ENCODE measurements around the gene LRRIQ4.

The LRRIQ4 gene

DNA sequence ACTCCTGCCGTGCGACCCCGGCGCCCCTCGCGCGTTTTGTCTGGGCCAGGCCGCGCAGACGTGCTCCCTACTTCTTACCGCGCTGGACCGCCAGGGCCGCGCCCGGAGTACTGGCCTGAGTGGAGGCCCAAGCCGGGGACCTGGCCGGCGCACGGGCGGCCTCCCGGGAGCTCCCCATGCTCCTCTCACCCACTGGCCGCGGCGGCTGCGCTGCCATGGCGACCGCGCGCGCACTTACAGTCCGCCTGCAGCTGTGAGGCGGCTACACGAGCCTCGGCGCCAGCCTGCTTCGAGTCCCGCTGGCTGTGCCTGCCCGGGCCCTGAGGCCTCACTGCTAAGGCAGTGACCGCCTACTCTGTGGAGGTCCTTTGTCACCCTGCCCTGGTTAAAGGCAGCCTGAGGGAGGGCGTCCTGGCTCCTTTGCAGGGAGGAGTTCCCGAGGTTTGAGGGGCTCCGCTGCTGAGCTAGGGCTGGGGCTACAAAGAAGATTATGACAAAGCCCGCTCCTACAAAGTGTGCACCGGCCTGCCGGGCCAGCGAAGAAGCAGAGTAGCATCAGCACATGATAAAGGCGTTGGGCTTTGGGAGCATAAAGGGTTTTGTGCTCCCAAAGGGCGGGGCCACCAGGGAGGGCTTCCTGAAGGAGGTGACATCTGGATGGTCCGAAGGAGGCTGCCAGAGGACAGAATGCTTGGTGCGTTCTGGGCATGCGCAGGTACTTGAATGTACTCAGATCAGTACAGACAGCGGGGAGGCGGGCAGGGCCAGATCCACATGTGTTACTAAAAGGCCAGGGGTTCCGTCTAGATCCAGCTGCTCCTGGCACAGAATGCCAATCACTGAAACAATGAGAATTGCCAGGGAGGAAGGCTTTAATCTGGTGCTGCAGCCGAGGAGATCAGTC is at the start of gene LRRIQ4, which contains the start of gene LRRC34:
LRRIQ4 (plus strand) TSS at position 539 of the 904 bp plus-strand sequence. CDS start 9,052 bp downstream, outside the sequence.
LRRC34 (minus strand) TSS at position 573 of the 904 bp plus-strand sequence; CDS start at position 217, 356 bp downstream.
- peak; percentile 13 to 47 for DNase-seq (ENCODE audit: low read depth in 1 of 2, low spot score in 1 of 2)

DNA sequence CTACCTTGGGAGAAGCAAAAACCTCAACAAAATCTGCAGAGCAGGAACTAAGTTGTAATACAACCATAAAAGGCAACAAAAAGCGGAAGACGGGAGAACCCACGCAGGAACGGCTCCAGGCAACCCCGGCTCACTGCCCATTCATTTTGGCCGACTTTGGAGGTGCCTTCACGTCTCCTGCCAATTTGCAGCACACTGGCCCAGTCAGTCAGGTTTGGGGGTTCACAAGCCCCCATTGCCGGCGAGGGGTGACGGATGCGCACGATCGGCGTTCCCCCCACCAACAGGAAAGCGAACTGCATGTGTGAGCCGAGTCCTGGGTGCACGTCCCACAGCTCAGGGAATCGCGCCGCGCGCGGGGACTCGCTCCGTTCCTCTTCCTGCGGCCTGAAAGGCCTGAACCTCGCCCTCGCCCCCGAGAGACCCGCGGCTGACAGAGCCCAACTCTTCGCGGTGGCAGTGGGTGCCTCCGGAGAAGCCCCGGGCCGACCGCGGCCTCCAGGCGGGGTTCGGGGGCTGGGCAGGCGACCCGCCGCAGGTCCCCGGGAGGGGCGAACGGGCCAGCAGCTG is 48.3 kb upstream of the LRRIQ4 start:
- peak; percentile 34 to 40 for DNase-seq (ENCODE audit: low read depth in 1 of 2, low spot score in 1 of 2)

DNA sequence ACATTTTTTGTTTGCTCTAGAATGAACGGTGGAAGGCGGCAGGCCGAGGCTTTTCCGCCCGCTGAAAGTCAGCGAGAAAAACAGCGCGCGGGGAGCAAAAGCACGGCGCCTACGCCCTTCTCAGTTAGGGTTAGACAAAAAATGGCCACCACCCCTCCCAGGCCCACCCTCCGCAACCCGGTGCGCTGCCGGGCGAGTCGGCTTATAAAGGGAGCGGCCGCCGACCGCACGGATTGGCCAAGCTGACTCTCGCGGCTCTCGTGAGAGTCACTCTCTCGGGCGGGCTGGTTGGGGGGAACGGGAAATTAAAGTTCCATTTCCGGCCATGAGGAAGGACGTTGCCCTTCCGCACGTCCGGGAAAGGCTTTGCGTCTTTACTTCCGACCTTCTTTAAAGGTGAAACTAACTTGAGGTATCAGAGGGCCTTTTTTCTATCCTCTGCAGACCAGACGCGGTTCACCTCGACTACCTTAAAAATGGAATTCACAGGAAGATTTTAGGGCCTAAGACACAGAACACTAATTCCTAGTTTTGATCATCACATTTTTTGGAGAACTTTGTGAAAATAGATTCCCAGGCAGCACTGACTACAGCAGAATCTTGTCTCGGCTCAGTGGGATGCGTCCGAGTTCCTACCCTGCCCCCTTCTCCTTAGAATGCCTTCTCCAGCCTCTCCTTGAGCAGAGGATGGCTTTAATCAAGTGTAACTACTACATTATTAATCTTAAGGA is 47.6 kb upstream of the LRRIQ4 start, which contains the start of gene TERC:
TERC (minus strand) TSS at position 179 of the 731 bp plus-strand sequence.
- DNase-seq (ENCODE audit: low read depth in 1 of 2, low spot score in 1 of 2) = peak; percentile 85 to 88

DNA sequence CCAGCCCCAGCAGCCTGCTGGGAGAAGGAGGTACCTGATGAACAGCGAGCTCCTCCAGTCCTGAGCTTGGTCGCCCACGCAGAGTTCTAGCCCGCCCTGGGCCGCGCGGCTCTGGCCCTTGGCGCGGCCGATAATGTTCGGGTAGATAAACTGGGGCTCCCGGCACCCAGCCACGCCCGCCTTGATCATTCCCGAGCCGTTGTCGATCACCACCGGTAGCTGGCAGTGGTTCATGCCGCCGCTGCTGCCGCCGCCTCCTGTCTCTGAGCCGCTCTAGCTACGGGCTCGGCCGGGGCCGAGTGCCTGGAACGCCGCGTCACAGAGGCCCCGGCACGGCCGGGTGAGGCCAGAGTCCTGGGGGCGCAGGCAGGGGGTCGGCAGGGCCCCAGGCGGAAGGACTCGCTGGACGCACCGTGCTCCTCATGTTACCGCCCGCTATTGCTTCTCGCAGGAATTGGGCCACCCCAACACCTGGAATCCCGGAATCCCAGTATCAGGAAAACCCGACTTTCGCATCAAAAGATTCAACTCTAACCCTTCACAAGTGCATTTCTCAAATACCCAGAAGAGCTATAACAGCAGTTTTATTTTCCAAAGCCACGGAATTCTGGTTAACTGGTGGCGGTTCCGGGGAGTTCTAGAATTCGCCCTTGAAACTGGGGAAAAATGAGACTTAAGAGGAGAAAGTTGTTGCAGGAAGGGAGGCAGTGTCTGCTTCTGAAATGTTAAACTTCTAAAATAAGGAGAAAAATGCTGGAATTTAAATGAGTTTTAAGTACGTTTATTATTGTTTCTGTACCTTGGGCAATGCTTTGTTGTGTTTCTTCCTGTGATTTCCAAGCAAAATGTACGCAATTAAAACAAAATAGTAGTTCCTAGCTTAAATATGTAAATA is 43.1 kb upstream of the LRRIQ4 start, which contains the start of gene ACTRT3:
ACTRT3 (minus strand) TSS at position 275 of the 895 bp plus-strand sequence; CDS start at position 234, 41 bp downstream.
- peak; percentile 26 to 43 for DNase-seq (ENCODE audit: low read depth in 1 of 2, low spot score in 1 of 2)

DNA sequence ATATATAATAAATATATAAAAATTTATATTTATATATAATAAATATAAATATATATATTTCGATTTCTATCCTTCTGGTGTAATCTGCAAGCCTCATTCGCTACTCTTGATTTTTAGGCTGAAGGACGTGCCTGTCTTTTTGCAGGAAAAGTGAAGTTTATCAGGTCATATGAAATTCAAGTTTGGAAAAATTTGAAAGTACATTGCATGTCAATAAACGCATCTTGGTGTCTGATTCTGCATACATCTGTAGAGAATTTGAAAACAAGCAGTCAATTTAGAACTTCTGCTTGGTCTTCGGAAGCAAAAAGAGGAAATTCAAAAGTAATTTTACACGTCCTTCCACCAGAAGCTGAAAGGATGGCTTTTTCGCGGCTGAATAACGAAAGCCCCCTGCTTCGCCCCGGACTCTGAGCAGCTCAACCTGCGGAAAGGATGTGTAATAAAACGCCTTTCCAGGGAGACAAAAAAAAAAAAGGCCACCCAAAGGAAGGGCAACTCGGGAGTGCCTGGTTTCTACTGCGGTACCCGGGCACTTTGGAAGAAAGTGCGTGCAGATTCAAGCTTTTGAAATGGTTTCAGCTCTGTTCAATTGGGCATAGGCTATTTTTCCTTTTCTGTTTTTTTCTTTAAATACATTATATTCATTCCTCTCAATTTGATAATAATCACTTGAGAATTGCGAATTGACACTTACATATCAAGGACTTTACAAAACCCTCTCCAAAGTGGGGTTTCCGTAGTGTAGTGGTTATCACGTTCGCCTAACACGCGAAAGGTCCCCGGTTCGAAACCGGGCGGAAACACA is 41.0 kb upstream of the LRRIQ4 start:
- DNase-seq (ENCODE audit: low read depth in 1 of 2, low spot score in 1 of 2) = peak in 1 of 2 donors; percentile 33

DNA sequence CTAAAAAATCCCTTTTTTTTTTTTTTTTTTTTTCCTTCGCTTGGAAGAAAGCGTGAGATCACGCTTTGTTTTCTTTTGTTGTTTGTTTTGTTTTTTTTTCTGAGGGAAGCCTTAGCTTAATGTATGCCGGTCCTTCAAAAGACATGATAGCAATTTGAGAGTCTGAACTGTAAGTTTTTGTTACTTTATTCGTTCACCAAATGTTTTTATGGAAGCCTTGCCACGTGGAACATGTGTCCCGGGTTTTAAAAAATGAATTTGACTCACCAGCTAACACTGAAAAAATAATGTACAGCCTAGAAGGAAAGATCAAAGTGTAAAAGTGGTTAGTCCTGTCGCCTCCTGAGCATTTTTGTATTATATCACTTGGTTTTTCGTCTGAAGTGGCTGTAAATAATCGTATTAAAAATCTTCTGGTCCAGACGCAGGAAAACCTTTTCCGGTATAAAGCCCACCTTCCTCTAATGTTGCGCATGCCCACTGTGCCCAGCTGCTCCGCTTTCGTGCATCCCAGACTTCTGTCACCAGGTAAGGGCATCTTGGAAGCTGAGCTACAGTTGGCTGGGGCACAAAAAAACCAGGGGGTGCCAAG is 40.3 kb upstream of the LRRIQ4 start:
- DNase-seq (ENCODE audit: low read depth in 1 of 2, low spot score in 1 of 2) = peak in 1 of 2 donors; percentile 36

DNA sequence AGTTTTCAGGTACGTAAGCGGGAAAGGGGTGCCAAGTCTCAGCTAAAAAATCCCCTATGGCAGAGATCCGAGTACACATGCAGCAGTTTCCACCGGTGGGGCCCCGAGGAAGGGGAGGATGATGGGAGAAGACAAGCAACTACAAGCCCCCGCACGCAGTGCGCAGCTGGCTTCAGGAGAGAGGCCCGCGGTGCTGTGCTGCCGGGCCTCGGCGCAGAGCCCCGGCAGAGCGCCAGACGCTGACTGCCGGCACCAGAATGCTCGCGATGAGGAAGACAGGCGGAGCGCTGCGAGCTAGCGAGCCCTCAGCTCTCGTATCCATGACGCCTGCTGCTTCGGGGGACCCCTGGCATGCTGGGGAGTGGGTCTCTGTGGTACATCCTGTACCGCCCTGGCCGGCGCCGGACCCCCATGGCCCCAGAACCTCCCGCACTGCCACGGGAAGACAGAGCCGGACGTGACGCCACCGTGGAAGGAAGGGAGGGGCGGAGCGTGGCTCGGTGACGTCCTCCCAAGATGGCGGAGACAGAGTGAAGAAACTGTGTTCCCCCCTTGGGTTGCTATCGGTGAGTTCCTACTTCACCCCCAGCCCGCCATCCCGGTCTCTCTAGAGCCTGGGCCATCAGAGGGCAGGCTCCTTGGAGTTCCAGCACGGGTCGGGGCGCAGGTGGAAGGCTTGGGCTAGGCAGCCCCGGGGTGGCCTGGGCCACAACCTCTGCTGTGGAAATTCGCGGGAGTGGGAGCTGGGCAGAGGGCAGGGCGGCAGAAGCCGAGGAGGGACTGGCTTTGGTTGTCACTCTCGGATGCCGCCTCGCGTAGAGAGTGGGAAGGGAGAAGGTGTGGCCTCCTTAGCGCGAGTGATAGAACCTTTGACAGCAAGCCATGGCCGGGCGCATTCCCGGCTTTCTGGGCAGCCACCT is 39.5 kb upstream of the LRRIQ4 start, which contains the start of gene MYNN:
MYNN (plus strand) TSS at position 500 of the 920 bp plus-strand sequence. CDS start 900 bp downstream, outside the sequence.
- DNase-seq (ENCODE audit: low read depth in 1 of 2, low spot score in 1 of 2) = peak; percentile 81 to 86

DNA sequence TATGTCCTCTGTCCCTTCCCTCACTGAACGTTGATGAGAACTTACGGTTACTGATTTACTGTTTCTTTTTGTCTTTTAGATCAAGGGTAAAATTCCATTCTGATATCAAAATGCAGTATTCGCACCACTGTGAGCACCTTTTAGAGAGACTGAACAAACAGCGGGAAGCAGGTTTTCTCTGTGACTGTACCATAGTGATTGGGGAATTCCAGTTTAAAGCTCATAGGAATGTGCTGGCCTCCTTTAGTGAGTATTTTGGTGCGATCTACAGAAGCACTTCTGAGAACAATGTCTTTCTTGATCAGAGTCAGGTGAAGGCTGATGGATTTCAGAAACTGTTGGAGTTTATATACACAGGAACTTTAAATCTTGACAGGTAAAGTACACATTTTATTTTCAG is 38.5 kb upstream of the LRRIQ4 start:
- no peak for DNase-seq (ENCODE audit: low read depth in 1 of 2, low spot score in 1 of 2)

DNA sequence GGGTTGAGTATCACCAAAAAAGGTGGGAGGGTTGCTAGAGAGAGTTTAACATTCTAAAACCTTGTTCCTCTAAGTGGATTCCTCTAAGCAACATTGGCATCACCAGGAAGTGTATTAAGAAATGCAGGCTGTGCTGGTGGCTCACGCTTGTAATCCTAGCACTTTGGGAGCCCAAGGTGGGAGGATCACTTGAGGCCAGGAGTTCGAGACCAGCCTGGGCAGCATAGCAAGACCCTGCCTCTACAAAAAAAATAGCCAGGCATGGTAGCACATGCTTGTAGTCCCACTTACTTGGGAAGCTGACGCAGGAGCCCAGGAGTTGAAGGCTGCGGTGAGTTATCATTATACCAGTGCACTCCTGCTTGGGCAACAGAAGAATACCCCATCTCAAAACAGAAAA is 34.8 kb upstream of the LRRIQ4 start:
- DNase-seq (ENCODE audit: low read depth in 1 of 2, low spot score in 1 of 2) = no peak

DNA sequence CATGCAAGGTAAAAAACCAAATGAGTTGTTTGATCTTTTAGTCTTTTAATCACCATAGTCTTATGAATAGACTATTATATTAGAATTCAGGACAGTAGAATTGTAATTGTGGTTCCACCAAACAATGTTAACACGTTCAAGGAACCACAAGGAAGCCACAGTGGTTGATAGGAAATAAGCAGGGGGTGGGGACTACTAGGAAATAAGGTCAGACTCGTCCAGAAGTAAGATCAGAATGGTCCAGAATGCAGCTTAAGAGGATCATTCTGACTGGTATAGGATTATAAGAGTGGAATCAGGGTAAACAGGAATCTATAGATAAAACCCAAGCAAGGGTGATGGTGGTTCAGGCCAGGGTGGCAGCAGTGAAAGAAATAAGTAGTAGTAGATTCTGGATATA is 31.9 kb upstream of the LRRIQ4 start:
- DNase-seq (ENCODE audit: low read depth in 1 of 2, low spot score in 1 of 2) = no peak

DNA sequence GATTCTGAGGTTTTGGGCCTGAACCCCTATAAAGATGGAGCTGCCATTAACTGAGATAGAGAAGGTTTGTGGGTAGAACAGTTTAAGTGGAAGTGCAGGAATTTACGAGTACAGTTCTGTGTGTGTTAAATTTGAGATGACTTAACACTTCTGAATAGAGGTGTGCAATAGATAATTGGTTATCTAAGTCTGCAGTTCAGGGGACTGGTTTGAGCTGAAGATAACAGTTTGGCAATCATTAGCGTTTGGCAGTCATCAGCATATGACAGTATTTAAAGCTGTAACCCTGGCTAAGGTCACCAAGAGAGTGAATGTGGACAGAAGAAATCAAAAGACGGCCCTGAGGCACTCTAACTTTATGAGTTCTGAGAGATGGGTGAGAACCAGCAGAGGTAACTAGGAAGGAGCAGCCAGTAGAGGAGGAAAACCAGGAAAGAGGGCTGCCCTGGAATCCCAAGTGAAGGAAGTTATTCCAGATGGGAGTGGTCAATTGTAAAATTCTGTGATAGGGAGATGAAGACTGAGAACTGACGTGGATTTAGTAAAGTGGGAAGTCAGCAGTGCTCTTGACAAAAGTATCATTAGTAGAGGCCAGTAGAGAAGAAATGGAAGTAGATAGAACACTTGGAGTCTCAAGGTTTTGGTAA is 31.3 kb upstream of the LRRIQ4 start:
- DNase-seq (ENCODE audit: low read depth in 1 of 2, low spot score in 1 of 2) = no peak

DNA sequence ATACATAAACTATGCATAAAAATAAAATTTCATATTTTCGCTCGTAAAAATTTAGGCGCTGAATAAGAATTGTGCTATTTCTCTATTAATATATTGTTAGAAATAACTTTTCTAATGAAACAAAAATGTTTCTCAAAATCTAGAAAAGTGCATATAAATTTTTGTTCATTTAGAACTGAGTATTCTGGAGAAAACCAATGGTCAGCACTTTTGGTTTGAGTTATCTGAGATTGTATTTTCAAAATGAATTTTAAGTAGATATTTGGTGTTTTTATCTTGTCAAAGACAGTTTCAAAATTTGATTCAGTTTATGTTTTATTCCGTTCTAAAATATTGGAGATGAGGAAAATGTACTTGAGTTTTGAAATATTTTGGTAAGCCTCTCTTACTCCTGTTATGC is 25.6 kb upstream of the LRRIQ4 start:
- DNase-seq (ENCODE audit: low read depth in 1 of 2, low spot score in 1 of 2) = no peak

DNA sequence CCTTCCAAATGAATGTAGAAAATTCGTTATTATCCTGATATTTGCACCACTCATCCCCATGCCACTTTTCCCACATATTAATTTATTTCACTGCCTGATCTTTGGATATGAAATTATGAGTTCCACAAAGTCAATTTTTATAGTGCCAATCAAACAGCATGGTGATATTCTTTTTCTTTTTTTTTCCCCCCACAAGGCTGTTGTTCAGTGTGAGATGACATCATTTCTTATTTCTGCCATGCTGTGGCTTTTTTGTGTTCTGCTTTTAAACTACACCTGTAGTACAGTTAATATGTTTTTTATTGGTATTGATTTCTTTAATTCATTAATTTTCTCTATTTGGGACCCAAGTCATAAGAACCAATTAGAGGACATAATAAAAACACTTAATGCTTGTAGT is 24.9 kb upstream of the LRRIQ4 start:
- DNase-seq (ENCODE audit: low read depth in 1 of 2, low spot score in 1 of 2) = no peak

DNA sequence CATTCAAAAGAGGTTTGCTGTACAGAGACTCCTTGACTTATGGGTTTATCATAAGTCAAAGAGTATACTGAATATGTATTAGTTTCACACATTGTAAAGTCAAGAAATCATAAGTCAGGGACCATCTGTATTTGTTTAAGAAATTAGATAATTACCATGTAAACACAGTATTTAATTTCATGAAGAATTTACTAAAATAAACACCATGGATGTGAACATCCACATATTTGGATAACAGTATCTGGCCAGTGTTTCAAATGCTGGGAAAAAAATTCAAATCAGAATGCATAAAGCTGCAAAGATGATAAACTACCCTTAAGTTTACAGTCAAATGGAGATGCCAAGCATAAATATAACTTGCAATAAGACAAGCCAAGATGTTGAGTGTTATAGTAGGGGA is 22.5 kb upstream of the LRRIQ4 start:
- no peak for DNase-seq (ENCODE audit: low read depth in 1 of 2, low spot score in 1 of 2)

DNA sequence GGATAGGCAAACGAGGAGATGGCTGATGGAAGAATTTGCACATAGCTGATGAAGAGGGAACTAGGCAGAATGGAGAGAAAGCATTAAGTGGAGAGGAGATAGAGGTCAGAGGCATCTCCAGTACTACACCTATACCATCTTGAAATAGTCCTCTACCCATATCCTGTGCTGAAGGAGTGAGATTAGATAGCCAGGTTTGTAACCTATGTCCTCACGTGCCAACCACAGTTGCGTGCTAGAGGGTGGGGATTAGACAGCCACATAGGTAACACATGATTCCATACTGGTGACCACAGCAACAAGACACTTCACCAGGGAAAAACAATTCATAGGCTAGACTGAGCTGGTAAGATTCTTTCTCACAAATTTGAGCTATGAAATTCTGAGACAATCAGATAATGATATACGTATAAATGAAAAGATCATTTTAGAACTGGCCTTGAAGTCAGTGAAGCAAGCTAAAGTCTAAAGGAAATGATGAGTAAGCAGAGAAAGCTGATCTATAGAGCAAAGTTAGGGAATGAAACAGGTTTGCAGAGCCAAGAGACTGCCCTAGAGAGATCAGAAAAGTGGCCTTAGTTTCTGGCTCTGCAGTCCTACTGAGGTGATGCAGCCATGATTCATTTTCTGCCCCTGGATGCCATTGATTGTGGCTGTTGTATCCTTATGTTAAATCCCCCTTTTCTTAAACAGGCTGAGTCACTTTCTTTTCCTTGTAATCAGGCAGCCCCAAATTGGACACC is 21.8 kb upstream of the LRRIQ4 start:
- no peak for DNase-seq (ENCODE audit: low read depth in 1 of 2, low spot score in 1 of 2)

DNA sequence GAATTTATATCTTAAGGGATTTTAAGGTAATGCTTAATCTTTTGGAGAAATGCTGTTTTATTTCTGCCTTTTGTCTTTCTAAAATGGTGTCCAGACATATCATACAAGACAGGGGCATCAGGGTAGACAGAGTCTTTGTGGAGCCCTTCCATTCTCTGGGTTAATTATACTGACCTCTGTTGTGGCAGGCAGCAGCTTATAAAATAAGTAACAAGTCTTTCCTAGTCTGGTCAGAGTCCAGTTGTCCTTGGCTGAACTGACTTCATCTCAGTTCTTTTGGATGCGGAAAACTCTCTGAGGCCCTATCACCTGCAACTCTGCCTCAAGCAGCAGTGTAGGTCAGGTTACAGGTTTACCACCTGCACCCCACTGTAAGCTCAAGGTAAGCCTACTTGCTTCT is 20.3 kb upstream of the LRRIQ4 start:
- no peak for DNase-seq (ENCODE audit: low read depth in 1 of 2, low spot score in 1 of 2)

DNA sequence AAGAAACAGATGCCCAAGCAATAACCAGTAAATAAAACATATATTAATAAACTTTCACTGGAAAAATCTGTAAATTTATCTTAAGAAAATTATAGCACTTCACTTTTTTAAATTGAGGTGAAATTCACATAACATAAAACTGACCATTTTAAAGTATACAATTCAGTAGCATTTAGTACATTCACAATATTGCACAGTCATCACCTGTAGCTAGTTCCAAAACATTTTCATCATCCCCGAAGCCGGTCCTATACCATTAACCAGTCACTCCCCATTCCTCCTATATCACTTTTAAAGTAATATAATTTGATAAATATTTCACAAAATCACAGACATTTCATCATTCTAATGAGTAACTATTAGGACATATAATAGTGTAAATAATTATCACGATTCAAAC is 8.0 kb upstream of the LRRIQ4 start:
- DNase-seq (ENCODE audit: low read depth in 1 of 2, low spot score in 1 of 2) = no peak

Data from activated T-helper 1 cell treated with anti-CD3 and anti-CD28 coated beads, Interleukin-2, amount 50 U/mL, for 16 hours (primary cell).